DMS 273 treated with DMSO at 0.1 percent for 48 hours (cell line): ENCODE data around the gene ADAMTS19.

ENCODE experiments used
- DNase-seq: peaks from one replicate; lab custom pipeline; 2025; lab: John Stamatoyannopoulos, UW

The ADAMTS19 gene

GRCh38 chr5:129689045-129689444 is 228.9 kb downstream of the ADAMTS19 start:
- DNase-seq = no peak

GRCh38 chr5:129691220-129691619 is 231.1 kb downstream of the ADAMTS19 start:
- DNase-seq = no peak

- no peak for DNase-seq
Observed at GRCh38 chr5:129696636-129697035, 236.5 kb downstream of the ADAMTS19 start.

- no peak for DNase-seq
Observed at GRCh38 chr5:129698661-129699060, 238.6 kb downstream of the ADAMTS19 start.

GRCh38 chr5:129716235-129716634 is 256.1 kb downstream of the ADAMTS19 start:
- no peak for DNase-seq

- no peak for DNase-seq
Observed at GRCh38 chr5:129716651-129717050, 256.6 kb downstream of the ADAMTS19 start.

- DNase-seq = no peak
Observed at GRCh38 chr5:129717751-129718310, 257.7 kb downstream of the ADAMTS19 start.

GRCh38 chr5:129718471-129719090 is 258.5 kb downstream of the ADAMTS19 start:
- DNase-seq = no peak

GRCh38 chr5:129724222-129724621 is 264.1 kb downstream of the ADAMTS19 start:
- no peak for DNase-seq

GRCh38 chr5:129724647-129725046 is 264.5 kb downstream of the ADAMTS19 start:
- DNase-seq = no peak

GRCh38 chr5:129739773-129740172 is 279.7 kb downstream of the ADAMTS19 start:
- no peak for DNase-seq

GRCh38 chr5:129743541-129744187 is 283.6 kb downstream of the ADAMTS19 start:
- DNase-seq = no peak

- DNase-seq = no peak
Observed at GRCh38 chr5:129745997-129746396, 285.9 kb downstream of the ADAMTS19 start.

GRCh38 chr5:129746876-129747275 is 286.8 kb downstream of the ADAMTS19 start:
- no peak for DNase-seq

- no peak for DNase-seq
Observed at GRCh38 chr5:129747572-129748407, 287.7 kb downstream of the ADAMTS19 start, which contains the start of gene MINAR2. TSS of gene MINAR2 (plus strand) at chr5:129748094. CDS start at chr5:129748191, 97 bp downstream.

GRCh38 chr5:129748913-129749880 is 289.1 kb downstream of the ADAMTS19 start:
- no peak for DNase-seq

GRCh38 chr5:129760636-129761325 is 300.7 kb downstream of the ADAMTS19 start:
- no peak for DNase-seq

- DNase-seq = no peak
Observed at GRCh38 chr5:129763651-129764050, 303.6 kb downstream of the ADAMTS19 start.

- DNase-seq = no peak
Observed at GRCh38 chr5:129766798-129767197, 306.7 kb downstream of the ADAMTS19 start.

GRCh38 chr5:129767927-129768380 is 307.9 kb downstream of the ADAMTS19 start:
- peak; percentile 56 for DNase-seq

- no peak for DNase-seq
Observed at GRCh38 chr5:129768735-129769134, 308.6 kb downstream of the ADAMTS19 start.
